GM12878 (cell line): Measurements from ENCODE around the gene TRDMT1. TPM values are rescaled to one million over a fixed set of nuclear protein-coding genes. Genes with fewer than 3 reads are reported as not detected.

Experiments
- ATAC-seq: fragments of 200-7000 bp; cut with Tn5 transposase; 3 replicates; pipeline ENCODE4 v1.9.1; 2020; ENCODE audit warnings: mild to moderate bottlenecking, moderate library complexity
- BruUV-seq: library from RNA; stranded (reverse); fragments of 400-500 nt; replicated peaks from 2 replicates; lab custom pipeline; 2021; lab: Mats Ljungman, UMichigan
- CTCF ChIA-PET: fragments of 300-600 bp; sonication (Branson Sonifier 250); formaldehyde crosslinking; extraction: SDS; loops from one replicate; lab custom pipeline; 2021; ENCODE audit warnings: inconsistent platforms; lab: Yijun Ruan, JAX
- POLR2A ChIA-PET: fragments of 350-600 bp; formaldehyde crosslinking; extraction: SDS; loops from one replicate; lab custom pipeline; 2021; ENCODE audit warnings: inconsistent platforms; lab: Charles Lee
- RAD21 ChIA-PET: fragments of 300-600 bp; sonication (Branson Sonifier 250); formaldehyde crosslinking; loops from one replicate; lab custom pipeline; 2023; ENCODE audit warnings: antibody characterized with exemption; ENCODE audit not compliant: unreplicated experiment; lab: Charles Lee
- SMC1A ChIA-PET: fragments of 300-600 bp; sonication (Branson Sonifier 250); formaldehyde crosslinking; loops from one replicate; lab custom pipeline; 2023; ENCODE audit not compliant: unreplicated experiment, uncharacterized antibody; lab: Charles Lee
- DNase-seq: peaks from one replicate; pipeline ENCODE4 v3.0.0-alpha.2; 2011; ENCODE audit warnings: low read depth, low spot score
- FAIRE-seq: peaks from 3 replicates; lab custom pipeline; 2011; peaks lifted over from hg19 to GRCh38; lab: Jason Lieb, UNC
- H2AFZ ChIP-seq: 2 replicates; pipeline ENCODE4 v1.6.0; 2011; ENCODE audit warnings: low read depth, low read length, control low read depth; ENCODE audit not compliant: control insufficient read depth
- H3K27ac ChIP-seq: 2 replicates; pipeline ENCODE4 v1.5.1; 2011; ENCODE audit warnings: control low read depth; ENCODE audit not compliant: control insufficient read depth, insufficient read depth
- H3K27me3 ChIP-seq, 2 experiments: replicated peaks in 1 of 2; 2 replicates each; pipeline versions ENCODE4 v1.6.0 to v1.6.1; 2011; ENCODE audit warnings: low read length in 1 of 2; ENCODE audit not compliant: control insufficient read depth in 2 of 2, insufficient read depth in 2 of 2
- H3K36me3 ChIP-seq, 2 experiments: 2 replicates each; pipeline ENCODE4 v1.5.1; 2011; ENCODE audit warnings: low read length in 1 of 2; ENCODE audit not compliant: control insufficient read depth in 2 of 2, insufficient read depth in 2 of 2
- H3K4me1 ChIP-seq: 2 replicates; pipeline ENCODE4 v1.6.1; 2011; ENCODE audit warnings: mild to moderate bottlenecking, low read length, moderate library complexity, mixed read lengths; ENCODE audit not compliant: control insufficient read depth, insufficient read depth
- H3K4me2 ChIP-seq: 2 replicates; pipeline ENCODE4 v1.6.0; 2011; ENCODE audit warnings: control low read depth; ENCODE audit not compliant: control insufficient read depth, insufficient read depth
- H3K4me3 ChIP-seq: fragments of 200-600 bp; sonication (generic); 2 replicates; pipeline ENCODE4 v1.5.1; 2016
- H3K79me2 ChIP-seq: 2 replicates; pipeline ENCODE4 v1.6.0; 2011; ENCODE audit warnings: low read length; ENCODE audit not compliant: control insufficient read depth, insufficient read depth
- H3K9ac ChIP-seq: 2 replicates; pipeline ENCODE4 v1.8.0; 2011; ENCODE audit warnings: low read length, control low read depth, mixed read lengths; ENCODE audit not compliant: control insufficient read depth, insufficient read depth
- H3K9me3 ChIP-seq: replicated peaks from 3 replicates; pipeline ENCODE4 v1.5.1; 2011; ENCODE audit warnings: mild to moderate bottlenecking, low read length; ENCODE audit not compliant: control insufficient read depth, insufficient read depth
- H4K20me1 ChIP-seq: 2 replicates; pipeline ENCODE4 v1.6.0; 2011; ENCODE audit not compliant: control insufficient read depth, insufficient read depth
- BACH1 ChIP-seq: fragments of 450-650 bp; IDR thresholded peaks from 2 replicates; pipeline ENCODE4 v1.6.1; 2017; ENCODE audit warnings: mild to moderate bottlenecking, borderline replicate concordance
- MXI1 ChIP-seq: fragments of 150-350 bp; IDR thresholded peaks from 2 replicates; pipeline ENCODE4 v1.6.1; 2011; ENCODE audit warnings: low read depth, mild to moderate bottlenecking, inconsistent platforms, low read length, improper control_type of control experiment
- MYC ChIP-seq: IDR thresholded peaks from 2 replicates; pipeline ENCODE4 v1.6.1; 2011; ENCODE audit warnings: mild to moderate bottlenecking, low read length, moderate library complexity, inconsistent platforms; ENCODE audit not compliant: insufficient read depth, insufficient replicate concordance, insufficient read length, severe bottlenecking
- POLR2AphosphoS2 ChIP-seq: IDR thresholded peaks from 2 replicates; pipeline ENCODE4 v1.6.1; 2011; ENCODE audit warnings: low read depth, mild to moderate bottlenecking, low read length, improper control_type of control experiment, moderate library complexity
- RBBP5 ChIP-seq: fragments of 200-600 bp; sonication (generic); conservative IDR thresholded peaks from 2 replicates; pipeline ENCODE4 v1.6.1; 2016
- RCOR1 ChIP-seq: conservative IDR thresholded peaks from 2 replicates; pipeline ENCODE4 v1.6.1; 2012; ENCODE audit warnings: low read depth, low read length, improper control_type of control experiment
- RELA ChIP-seq: fragments of 450-650 bp; IDR thresholded peaks from 2 replicates; pipeline ENCODE4 v1.8.0; 2014; ENCODE audit warnings: borderline replicate concordance; ENCODE audit not compliant: partially characterized antibody
- SIN3A ChIP-seq: IDR thresholded peaks from 2 replicates; pipeline ENCODE4 v1.6.1; 2012; ENCODE audit warnings: low read depth, low read length, improper control_type of control experiment
- SMAD5 ChIP-seq: IDR thresholded peaks from 2 replicates; pipeline ENCODE4 v1.6.1; 2016; ENCODE audit warnings: antibody characterized with exemption, low read depth
- STAT1 ChIP-seq: fragments of 450-650 bp; conservative IDR thresholded peaks from 2 replicates; pipeline ENCODE4 v1.6.1; 2014; ENCODE audit warnings: antibody characterized with exemption, mild to moderate bottlenecking
- TCF3 ChIP-seq: IDR thresholded peaks from 2 replicates; pipeline ENCODE4 v1.6.1; 2012; ENCODE audit warnings: low read depth, mild to moderate bottlenecking, low read length, borderline replicate concordance; ENCODE audit not compliant: insufficient read depth
- ZNF384 ChIP-seq: IDR thresholded peaks from 2 replicates; pipeline ENCODE4 v1.6.1; 2012; ENCODE audit warnings: low read depth, mild to moderate bottlenecking, low read length, improper control_type of control experiment, borderline replicate concordance
- WGBS: methylation state at CpG from one replicate; pipeline ENCODE4 v1.1.6; 2016; ENCODE audit warnings: low lambda C conversion rate; ENCODE audit not compliant: insufficient replicate concordance, insufficient coverage; ENCODE audit errors: missing lambda C conversion rate; 5-methylcytosine and 5-hydroxymethylcytosine counted together
- in situ Hi-C: fragments of 300-500 bp; cut with MboI; formaldehyde crosslinking; loops from 9 replicates; pipeline ENCODE4 v1.14.3; 2018; ENCODE audit warnings: mixed read lengths
- intact Hi-C: fragments of 100-400 bp; cut with micrococcal nuclease; formaldehyde crosslinking; loops from one replicate; pipeline ENCODE4 v1.14.2; 2022; ENCODE audit not compliant: unreplicated experiment
- polyA plus RNA-seq, 11 experiments: library from polyadenylated mRNA; depleted of rRNA in 4 of 11; unstranded in 6 of 11; stranded (reverse) in 5 of 11; fragments of >200 nt; fragmentation: Nextera tagmentation in 4 of 11; fragmentation: Illumina TruSeq in 1 of 11; extraction: Ambion mirVana in 4 of 11; extraction: Trizol in 1 of 11; gene quantifications; 1 replicate in 1 of 11; 2 replicates in 10 of 11; pipeline versions ENCODE4 v1.2.1 to v1.2.3, GENCODE V29; 2011 to 2016; ENCODE audit warnings: inconsistent platforms in 2 of 11, missing spikeins in 2 of 11, low read depth in 1 of 11
- total RNA-seq, 4 experiments: library from RNA; depleted of rRNA in 3 of 4; stranded (reverse); fragments of >200 nt in 3 of 4; fragmentation: Illumina TruSeq in 1 of 4; extraction: Trizol in 1 of 4; gene quantifications; 2 replicates each; pipeline versions ENCODE4 v1.2.1 to v1.2.3, GENCODE V29; 2013 to 2021
- TF ChIP-seq, protein P1 (sequence below): IDR thresholded peaks from 2 replicates; pipeline ENCODE4 v1.6.1; 2012; ENCODE audit warnings: low read length, inconsistent platforms
- TF ChIP-seq, protein P2 (sequence below): fragments of 450-650 bp; IDR thresholded peaks from 2 replicates; pipeline ENCODE4 v1.6.1; 2017; ENCODE audit warnings: mild to moderate bottlenecking, low read depth, inconsistent platforms; ENCODE audit not compliant: poor library complexity, severe bottlenecking

TRDMT1 gene
- total and polyA plus RNA-seq, 10 of the 15 experiments (the other 5 are each of a cell fraction or from before 2014, with no cell fraction given) = 2.3 to 9.7 (median 4.6) TPM

DNA sequence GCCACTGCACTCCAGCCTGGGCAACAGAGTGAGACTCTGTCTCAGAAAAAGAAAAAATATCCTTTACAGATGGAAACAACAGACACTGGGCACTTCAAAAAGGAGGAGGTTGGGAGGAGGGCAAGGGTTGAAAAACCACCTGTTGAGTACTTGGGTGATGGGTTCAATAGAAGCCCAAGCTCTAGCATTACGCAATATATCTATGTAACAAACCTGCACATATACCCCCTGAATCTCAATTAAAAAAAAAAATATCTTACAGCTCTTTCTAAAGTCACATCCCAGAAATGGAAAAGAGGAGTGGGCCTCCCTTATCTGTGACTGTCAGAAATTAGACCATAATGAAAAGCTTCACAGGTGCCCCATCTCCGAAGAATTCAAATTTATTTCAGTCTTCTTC, 38.6 kb upstream of the TRDMT1 start:
- RAD21 ChIA-PET = no interaction called here
- no TSS peak for BruUV-seq
- POLR2A ChIA-PET = no interaction called here

More for the DNA sequence above, 38.6 kb upstream of the TRDMT1 start:
- in situ Hi-C loops (no loop called here), intact Hi-C loops (no loop called here)
- SMC1A ChIA-PET = no interaction called here
- Histone ChIP-seq H3K27ac (no peak overlapping the region), H3K4me3 (no peak overlapping the region), H3K4me1 (no peaks in the 10 kb centered on the region), H3K9ac (no peak overlapping the region), H3K79me2 (no peaks in the 10 kb centered on the region), H4K20me1 (no peaks in the 10 kb centered on the region), H3K9me3 (no peaks in the 10 kb centered on the region; the same call in 2 of the 3 replicates), H3K27me3 (no peaks in the 10 kb centered on the region; a peak in 1 of 4 replicates), H3K4me2 (no peak overlapping the region), H2AFZ (no peak overlapping the region), H3K36me3 (peaks cover 2 to 3% of the 10 kb centered on the region in 2 experiments; a peak in 2 of 4 replicates)
- WGBS = 59% methylated on average over 2 of the region's 2 CpGs
- ATAC-seq (no peak), FAIRE-seq (no peak), DNase-seq (no peak)
- no peak for TF ChIP-seq SIN3A
- TF ChIP-seq MXI1 = no peak
- TF ChIP-seq RCOR1 = no peak
- TF ChIP-seq, protein P1, sequence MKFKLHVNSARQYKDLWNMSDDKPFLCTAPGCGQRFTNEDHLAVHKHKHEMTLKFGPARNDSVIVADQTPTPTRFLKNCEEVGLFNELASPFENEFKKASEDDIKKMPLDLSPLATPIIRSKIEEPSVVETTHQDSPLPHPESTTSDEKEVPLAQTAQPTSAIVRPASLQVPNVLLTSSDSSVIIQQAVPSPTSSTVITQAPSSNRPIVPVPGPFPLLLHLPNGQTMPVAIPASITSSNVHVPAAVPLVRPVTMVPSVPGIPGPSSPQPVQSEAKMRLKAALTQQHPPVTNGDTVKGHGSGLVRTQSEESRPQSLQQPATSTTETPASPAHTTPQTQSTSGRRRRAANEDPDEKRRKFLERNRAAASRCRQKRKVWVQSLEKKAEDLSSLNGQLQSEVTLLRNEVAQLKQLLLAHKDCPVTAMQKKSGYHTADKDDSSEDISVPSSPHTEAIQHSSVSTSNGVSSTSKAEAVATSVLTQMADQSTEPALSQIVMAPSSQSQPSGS = no peak
- no peak for TF ChIP-seq ZNF384
- no peak for TF ChIP-seq RBBP5
- no peak for TF ChIP-seq RELA
- no peak for TF ChIP-seq SMAD5
- TF ChIP-seq, protein P2, sequence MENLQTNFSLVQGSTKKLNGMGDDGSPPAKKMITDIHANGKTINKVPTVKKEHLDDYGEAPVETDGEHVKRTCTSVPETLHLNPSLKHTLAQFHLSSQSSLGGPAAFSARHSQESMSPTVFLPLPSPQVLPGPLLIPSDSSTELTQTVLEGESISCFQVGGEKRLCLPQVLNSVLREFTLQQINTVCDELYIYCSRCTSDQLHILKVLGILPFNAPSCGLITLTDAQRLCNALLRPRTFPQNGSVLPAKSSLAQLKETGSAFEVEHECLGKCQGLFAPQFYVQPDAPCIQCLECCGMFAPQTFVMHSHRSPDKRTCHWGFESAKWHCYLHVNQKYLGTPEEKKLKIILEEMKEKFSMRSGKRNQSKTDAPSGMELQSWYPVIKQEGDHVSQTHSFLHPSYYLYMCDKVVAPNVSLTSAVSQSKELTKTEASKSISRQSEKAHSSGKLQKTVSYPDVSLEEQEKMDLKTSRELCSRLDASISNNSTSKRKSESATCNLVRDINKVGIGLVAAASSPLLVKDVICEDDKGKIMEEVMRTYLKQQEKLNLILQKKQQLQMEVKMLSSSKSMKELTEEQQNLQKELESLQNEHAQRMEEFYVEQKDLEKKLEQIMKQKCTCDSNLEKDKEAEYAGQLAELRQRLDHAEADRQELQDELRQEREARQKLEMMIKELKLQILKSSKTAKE = no peak
- TF ChIP-seq MYC = no peak
- no peak for TF ChIP-seq STAT1
- TF ChIP-seq POLR2AphosphoS2 = no peak
- TF ChIP-seq TCF3 = no peak
- TF ChIP-seq BACH1 = no peak
- CTCF ChIA-PET = no interaction called here
